ENCODE results near the gene SLC39A11.

The SLC39A11 gene

GRCh38 chr17:72619976-72620650, 472.4 kb downstream of the SLC39A11 start:
- no peaks in the 10 kb centered on the region for H3K9me3 Mint-ChIP-seq
- DNase-seq (ENCODE audit: low spot score in 2 of 2) (no peak), ATAC-seq (no peak)
- H3K4me1 Mint-ChIP-seq = peaks cover 17% of the 10 kb centered on the region
- no peak overlapping the region for H3K4me3 Mint-ChIP-seq
- H3K27ac Mint-ChIP-seq = no peak overlapping the region
- H3K36me3 Mint-ChIP-seq = no peaks in the 10 kb centered on the region

- Mint-ChIP-seq H3K9me3 (no peaks in the 10 kb centered on the region), H3K27ac (peak overlapping the region; percentile 65), H3K4me3 (peak overlapping the region; percentile 53), H3K4me1 (peaks cover 17% of the 10 kb centered on the region), H3K36me3 (no peaks in the 10 kb centered on the region)
- DNase-seq (ENCODE audit: low spot score in 2 of 2) = no peak
- ATAC-seq = peak; percentile 52
Observed at GRCh38 chr17:72618001-72618509, 474.4 kb downstream of the SLC39A11 start.

- ATAC-seq (no peak), DNase-seq (ENCODE audit: low spot score in 2 of 2) (no peak)
- H3K4me1 Mint-ChIP-seq = peaks cover 17% of the 10 kb centered on the region
- no peaks in the 10 kb centered on the region for H3K36me3 Mint-ChIP-seq
- H3K27ac Mint-ChIP-seq = peak overlapping the region; percentile 65
- H3K9me3 Mint-ChIP-seq = no peaks in the 10 kb centered on the region
- H3K4me3 Mint-ChIP-seq = peak overlapping the region; percentile 53
Observed at GRCh38 chr17:72617557-72617956, 474.9 kb downstream of the SLC39A11 start.

GRCh38 chr17:72616447-72616846, 476.0 kb downstream of the SLC39A11 start:
- Mint-ChIP-seq H3K36me3 (no peaks in the 10 kb centered on the region), H3K4me3 (no peak overlapping the region), H3K27ac (no peak overlapping the region), H3K9me3 (no peaks in the 10 kb centered on the region), H3K4me1 (peaks cover 17% of the 10 kb centered on the region)
- DNase-seq (ENCODE audit: low spot score in 2 of 2) = no peak
- ATAC-seq = no peak

- H3K36me3 Mint-ChIP-seq = no peaks in the 10 kb centered on the region
- ATAC-seq (no peak), DNase-seq (ENCODE audit: low spot score in 2 of 2) (no peak)
- no peaks in the 10 kb centered on the region for H3K9me3 Mint-ChIP-seq
- H3K4me3 Mint-ChIP-seq = no peak overlapping the region
- no peak overlapping the region for H3K27ac Mint-ChIP-seq
- peaks cover 17% of the 10 kb centered on the region for H3K4me1 Mint-ChIP-seq
Observed at GRCh38 chr17:72615627-72615991, 476.9 kb downstream of the SLC39A11 start.

- ATAC-seq = no peak
- no peak for DNase-seq (ENCODE audit: low spot score in 2 of 2)
- H3K9me3 Mint-ChIP-seq = no peaks in the 10 kb centered on the region
- H3K36me3 Mint-ChIP-seq = no peaks in the 10 kb centered on the region
- H3K4me1 Mint-ChIP-seq = peaks cover 17% of the 10 kb centered on the region
- H3K4me3 Mint-ChIP-seq = no peak overlapping the region
- no peak overlapping the region for H3K27ac Mint-ChIP-seq
Observed at GRCh38 chr17:72614871-72615626, 477.4 kb downstream of the SLC39A11 start.

- no peaks in the 10 kb centered on the region for H3K36me3 Mint-ChIP-seq
- DNase-seq (ENCODE audit: low spot score in 2 of 2) = no peak
- no peak overlapping the region for H3K27ac Mint-ChIP-seq
- no peak overlapping the region for H3K4me3 Mint-ChIP-seq
- ATAC-seq = no peak
- peaks cover 17% of the 10 kb centered on the region for H3K4me1 Mint-ChIP-seq
- H3K9me3 Mint-ChIP-seq = no peaks in the 10 kb centered on the region
Observed at GRCh38 chr17:72614476-72614870, 478.0 kb downstream of the SLC39A11 start.

GRCh38 chr17:72613806-72614292, 478.6 kb downstream of the SLC39A11 start:
- Mint-ChIP-seq H3K36me3 (no peaks in the 10 kb centered on the region), H3K9me3 (no peaks in the 10 kb centered on the region), H3K4me1 (peaks cover 17% of the 10 kb centered on the region), H3K4me3 (no peak overlapping the region), H3K27ac (no peak overlapping the region)
- DNase-seq (ENCODE audit: low spot score in 2 of 2) (no peak), ATAC-seq (no peak)

GRCh38 chr17:72613396-72613795, 479.1 kb downstream of the SLC39A11 start:
- Mint-ChIP-seq H3K4me1 (peaks cover 15% of the 10 kb centered on the region), H3K4me3 (no peak overlapping the region), H3K27ac (no peak overlapping the region), H3K36me3 (no peaks in the 10 kb centered on the region), H3K9me3 (no peaks in the 10 kb centered on the region)
- DNase-seq (ENCODE audit: low spot score in 2 of 2) (no peak), ATAC-seq (no peak)

- Mint-ChIP-seq H3K9me3 (peaks cover 9% of the 10 kb centered on the region), H3K27ac (no peak overlapping the region), H3K4me3 (no peak overlapping the region), H3K36me3 (no peaks in the 10 kb centered on the region), H3K4me1 (no peaks in the 10 kb centered on the region)
- no peak for DNase-seq (ENCODE audit: low spot score in 2 of 2)
- no peak for ATAC-seq
Observed at GRCh38 chr17:72611172-72611571, 481.3 kb downstream of the SLC39A11 start.

GRCh38 chr17:72609501-72609900, 483.0 kb downstream of the SLC39A11 start:
- H3K4me1 Mint-ChIP-seq = no peaks in the 10 kb centered on the region
- no peak overlapping the region for H3K27ac Mint-ChIP-seq
- H3K4me3 Mint-ChIP-seq = no peak overlapping the region
- DNase-seq (ENCODE audit: low spot score in 2 of 2) (no peak), ATAC-seq (no peak)
- H3K9me3 Mint-ChIP-seq = peaks cover 9% of the 10 kb centered on the region
- H3K36me3 Mint-ChIP-seq = no peaks in the 10 kb centered on the region

- Mint-ChIP-seq H3K27ac (no peak overlapping the region), H3K9me3 (peaks cover 9% of the 10 kb centered on the region), H3K36me3 (no peaks in the 10 kb centered on the region), H3K4me3 (no peak overlapping the region), H3K4me1 (no peaks in the 10 kb centered on the region)
- no peak for DNase-seq (ENCODE audit: low spot score in 2 of 2)
- ATAC-seq = no peak
Observed at GRCh38 chr17:72608436-72608835, 484.1 kb downstream of the SLC39A11 start.

GRCh38 chr17:72606656-72607055, 485.8 kb downstream of the SLC39A11 start:
- H3K4me3 Mint-ChIP-seq = no peak overlapping the region
- no peak for ATAC-seq
- peaks cover 9% of the 10 kb centered on the region for H3K9me3 Mint-ChIP-seq

GRCh38 chr17:72605543-72605942, 486.9 kb downstream of the SLC39A11 start:
- Mint-ChIP-seq H3K27ac (no peak overlapping the region), H3K4me3 (no peak overlapping the region), H3K4me1 (no peaks in the 10 kb centered on the region), H3K9me3 (peaks cover 9% of the 10 kb centered on the region), H3K36me3 (no peaks in the 10 kb centered on the region)
- DNase-seq (ENCODE audit: low spot score in 2 of 2) (no peak), ATAC-seq (no peak)

More at GRCh38 chr17:72606656-72607055, 485.8 kb downstream of the SLC39A11 start:
- no peaks in the 10 kb centered on the region for H3K4me1 Mint-ChIP-seq
- no peaks in the 10 kb centered on the region for H3K36me3 Mint-ChIP-seq
- H3K27ac Mint-ChIP-seq = no peak overlapping the region
- DNase-seq (ENCODE audit: low spot score in 2 of 2) = no peak

GRCh38 chr17:72604518-72604917, 488.0 kb downstream of the SLC39A11 start:
- DNase-seq (ENCODE audit: low spot score in 2 of 2) (no peak), ATAC-seq (no peak)
- no peak overlapping the region for H3K4me3 Mint-ChIP-seq
- H3K27ac Mint-ChIP-seq = no peak overlapping the region
- H3K36me3 Mint-ChIP-seq = no peaks in the 10 kb centered on the region
- H3K9me3 Mint-ChIP-seq = peaks cover 9% of the 10 kb centered on the region
- no peaks in the 10 kb centered on the region for H3K4me1 Mint-ChIP-seq
